Loucy (cell line): ENCODE measurements around the gene CORO7.

Source experiments
- H2AFZ ChIP-seq: fragments of 200-600 bp; sonication (generic); 2 replicates; pipeline ENCODE4 v1.6.0; 2016; ENCODE audit warnings: antibody characterized with exemption, mild to moderate bottlenecking, low read length, moderate library complexity
- H3F3A ChIP-seq: fragments of 200-600 bp; 2 replicates; pipeline ENCODE4 v1.6.0; 2016; ENCODE audit warnings: antibody characterized with exemption, low read depth, mild to moderate bottlenecking
- H3K27me3 ChIP-seq: fragments of 200-600 bp; sonication (generic); 2 replicates; pipeline ENCODE4 v1.6.1; 2014; ENCODE audit warnings: low read length, mild to moderate bottlenecking; ENCODE audit not compliant: insufficient read depth, poor library complexity, severe bottlenecking
- H3K36me3 ChIP-seq: fragments of 200-600 bp; sonication (generic); 2 replicates; pipeline ENCODE4 v1.6.1; 2016; ENCODE audit warnings: low read length; ENCODE audit not compliant: insufficient read depth
- H3K4me1 ChIP-seq: fragments of 200-600 bp; sonication (generic); 2 replicates; pipeline ENCODE4 v1.5.1; 2014; ENCODE audit warnings: low read length, mild to moderate bottlenecking; ENCODE audit not compliant: insufficient read depth, poor library complexity, severe bottlenecking
- H3K4me2 ChIP-seq: fragments of 200-600 bp; sonication (generic); 2 replicates; pipeline ENCODE4 v1.6.0; 2014; ENCODE audit warnings: antibody characterized with exemption, low read length, low read depth, mild to moderate bottlenecking; ENCODE audit not compliant: poor library complexity, severe bottlenecking
- H3K4me3 ChIP-seq: fragments of 200-600 bp; sonication (generic); 2 replicates; pipeline ENCODE4 v1.5.1; 2014; ENCODE audit warnings: low read length, mild to moderate bottlenecking, mixed read lengths; ENCODE audit not compliant: poor library complexity, severe bottlenecking
- H3K79me2 ChIP-seq: fragments of 200-600 bp; sonication (generic); 2 replicates; pipeline ENCODE4 v1.6.1; 2014; ENCODE audit warnings: low read length; ENCODE audit not compliant: insufficient read depth
- H3K9ac ChIP-seq: fragments of 200-600 bp; sonication (generic); 2 replicates; pipeline ENCODE4 v1.6.0; 2014; ENCODE audit warnings: mild to moderate bottlenecking, low read depth, low read length, moderate library complexity; ENCODE audit not compliant: poor library complexity, severe bottlenecking
- H3K9me2 ChIP-seq: fragments of 200-600 bp; sonication (generic); replicated peaks from 2 replicates; pipeline ENCODE4 v1.6.1; 2016; ENCODE audit warnings: low read depth, low read length, mixed read lengths
- H3K9me3 ChIP-seq: fragments of 200-600 bp; sonication (generic); 2 replicates; pipeline ENCODE4 v1.6.1; 2014; ENCODE audit warnings: mild to moderate bottlenecking, antibody characterized with exemption, low read length, low read depth; ENCODE audit not compliant: insufficient read depth
- H4K20me1 ChIP-seq: fragments of 200-600 bp; sonication (generic); 2 replicates; pipeline ENCODE4 v1.6.0; 2014; ENCODE audit warnings: antibody characterized with exemption, low read length, mild to moderate bottlenecking; ENCODE audit not compliant: insufficient read depth, poor library complexity, severe bottlenecking
- EZH2phosphoT487 ChIP-seq: fragments of 200-600 bp; IDR thresholded peaks from 2 replicates; pipeline ENCODE4 v1.6.1; 2018; ENCODE audit warnings: antibody characterized with exemption, mild to moderate bottlenecking, moderate library complexity, borderline replicate concordance
- TF ChIP-seq, protein P1 (sequence below): fragments of 200-600 bp; sonication (generic); conservative IDR thresholded peaks from 2 replicates; pipeline ENCODE4 v1.5.1; 2014; ENCODE audit warnings: mild to moderate bottlenecking, antibody characterized with exemption, low read length

Gene CORO7

DNA sequence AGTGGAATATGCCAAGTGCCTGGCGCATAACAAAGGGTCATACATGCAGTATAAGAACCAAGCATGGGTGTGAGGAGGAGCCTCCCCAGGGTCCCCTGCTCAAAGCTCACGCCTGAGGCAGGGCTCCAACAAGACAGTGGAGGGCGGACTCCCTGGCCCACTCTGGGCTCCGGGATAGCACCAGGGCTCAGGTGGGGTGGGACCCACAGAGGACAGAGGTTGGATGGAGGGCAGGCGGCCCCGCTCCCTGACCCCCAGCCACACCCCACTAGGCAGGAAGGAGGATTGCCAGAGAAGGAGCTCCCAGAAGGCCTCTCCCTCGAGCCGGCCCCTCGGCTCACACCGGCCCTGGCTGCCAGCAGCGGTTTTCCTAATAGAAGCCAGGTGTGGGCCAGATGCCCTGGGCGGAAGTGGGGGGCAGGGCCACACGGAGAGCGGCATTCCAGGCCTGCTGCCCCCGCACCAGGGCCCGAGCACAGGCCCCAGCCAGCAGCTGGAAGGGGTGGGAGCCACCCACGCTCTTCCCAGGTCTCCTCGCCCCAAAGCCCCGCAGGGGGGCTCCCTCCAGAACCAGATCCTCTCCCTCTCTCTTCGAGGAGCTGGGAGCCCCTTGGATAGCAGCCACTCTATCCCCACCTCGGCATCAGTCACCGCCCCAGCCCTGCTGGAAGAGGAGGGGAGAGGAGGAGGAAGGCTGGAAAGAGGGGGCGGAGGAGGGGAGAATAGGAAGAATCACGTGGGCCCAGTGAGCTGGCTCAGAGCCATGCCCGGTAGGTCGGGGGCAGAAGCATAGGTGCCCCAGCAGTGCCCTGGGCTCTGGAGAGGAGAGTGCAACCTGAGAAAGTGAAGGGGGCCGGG is 23.8 kb downstream of the CORO7 start:
- no peak for TF ChIP-seq EZH2phosphoT487
- H3K79me2 ChIP-seq: no peaks in the 10 kb centered on the region
- H4K20me1 ChIP-seq: no peaks in the 10 kb centered on the region
- no peak overlapping the region for H2AFZ ChIP-seq
- no peak overlapping the region for H3K4me3 ChIP-seq
- H3K4me2 ChIP-seq: no peak overlapping the region
- H3K9me3 ChIP-seq: no peaks in the 10 kb centered on the region
- H3K36me3 ChIP-seq: no peaks in the 10 kb centered on the region
- no peaks in the 10 kb centered on the region for H3F3A ChIP-seq
- no peaks in the 10 kb centered on the region for H3K9me2 ChIP-seq
- H3K4me1 ChIP-seq: no peaks in the 10 kb centered on the region
- H3K27me3 ChIP-seq: no peaks in the 10 kb centered on the region
- no peak overlapping the region for H3K9ac ChIP-seq

DNA sequence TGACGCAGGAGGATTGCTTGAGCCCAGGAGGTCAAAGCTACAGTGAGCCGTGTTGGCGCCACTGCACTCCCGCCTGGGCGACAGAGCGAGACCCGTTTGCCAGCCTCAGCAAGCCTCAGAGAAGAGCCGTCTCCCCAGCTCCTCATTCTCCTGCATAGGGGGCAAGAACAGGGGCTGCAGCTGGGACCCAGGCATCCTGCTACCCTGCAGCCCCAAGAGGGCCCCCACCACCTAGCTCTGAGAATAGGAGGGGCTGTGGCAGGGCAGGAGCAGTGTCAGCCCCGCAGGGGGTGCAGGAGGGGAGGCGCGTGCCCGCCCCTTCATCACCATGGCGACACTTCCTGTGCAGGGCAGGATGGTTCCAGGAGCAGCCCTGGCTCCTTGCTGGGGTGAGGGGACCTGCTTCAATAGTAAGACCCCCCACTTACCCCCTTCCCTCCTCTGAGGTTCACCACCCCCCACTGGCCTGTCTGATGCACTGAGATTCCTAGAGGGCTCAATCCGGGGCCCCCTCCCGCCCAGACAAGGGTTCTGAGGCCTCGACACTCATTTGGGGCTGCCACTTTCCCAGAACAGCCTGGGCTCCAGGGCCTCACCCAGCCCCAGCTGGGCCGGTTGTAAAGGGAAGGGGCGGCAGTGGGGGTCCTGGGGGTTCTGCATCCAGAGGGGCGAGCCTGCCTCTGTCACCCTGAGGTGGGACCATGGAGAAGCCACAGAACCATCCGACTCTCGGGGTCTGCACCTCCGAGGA is 24.6 kb downstream of the CORO7 start:
- Histone ChIP-seq H3F3A (no peaks in the 10 kb centered on the region), H3K4me2 (no peak overlapping the region), H3K27me3 (no peaks in the 10 kb centered on the region), H3K4me3 (no peak overlapping the region), H3K79me2 (no peaks in the 10 kb centered on the region), H3K4me1 (no peaks in the 10 kb centered on the region), H3K9me2 (no peaks in the 10 kb centered on the region), H2AFZ (no peak overlapping the region), H4K20me1 (no peaks in the 10 kb centered on the region), H3K9ac (no peak overlapping the region), H3K9me3 (no peaks in the 10 kb centered on the region), H3K36me3 (no peaks in the 10 kb centered on the region)
- TF ChIP-seq, protein P1, sequence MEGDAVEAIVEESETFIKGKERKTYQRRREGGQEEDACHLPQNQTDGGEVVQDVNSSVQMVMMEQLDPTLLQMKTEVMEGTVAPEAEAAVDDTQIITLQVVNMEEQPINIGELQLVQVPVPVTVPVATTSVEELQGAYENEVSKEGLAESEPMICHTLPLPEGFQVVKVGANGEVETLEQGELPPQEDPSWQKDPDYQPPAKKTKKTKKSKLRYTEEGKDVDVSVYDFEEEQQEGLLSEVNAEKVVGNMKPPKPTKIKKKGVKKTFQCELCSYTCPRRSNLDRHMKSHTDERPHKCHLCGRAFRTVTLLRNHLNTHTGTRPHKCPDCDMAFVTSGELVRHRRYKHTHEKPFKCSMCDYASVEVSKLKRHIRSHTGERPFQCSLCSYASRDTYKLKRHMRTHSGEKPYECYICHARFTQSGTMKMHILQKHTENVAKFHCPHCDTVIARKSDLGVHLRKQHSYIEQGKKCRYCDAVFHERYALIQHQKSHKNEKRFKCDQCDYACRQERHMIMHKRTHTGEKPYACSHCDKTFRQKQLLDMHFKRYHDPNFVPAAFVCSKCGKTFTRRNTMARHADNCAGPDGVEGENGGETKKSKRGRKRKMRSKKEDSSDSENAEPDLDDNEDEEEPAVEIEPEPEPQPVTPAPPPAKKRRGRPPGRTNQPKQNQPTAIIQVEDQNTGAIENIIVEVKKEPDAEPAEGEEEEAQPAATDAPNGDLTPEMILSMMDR: no peak
- TF ChIP-seq EZH2phosphoT487: no peak

DNA sequence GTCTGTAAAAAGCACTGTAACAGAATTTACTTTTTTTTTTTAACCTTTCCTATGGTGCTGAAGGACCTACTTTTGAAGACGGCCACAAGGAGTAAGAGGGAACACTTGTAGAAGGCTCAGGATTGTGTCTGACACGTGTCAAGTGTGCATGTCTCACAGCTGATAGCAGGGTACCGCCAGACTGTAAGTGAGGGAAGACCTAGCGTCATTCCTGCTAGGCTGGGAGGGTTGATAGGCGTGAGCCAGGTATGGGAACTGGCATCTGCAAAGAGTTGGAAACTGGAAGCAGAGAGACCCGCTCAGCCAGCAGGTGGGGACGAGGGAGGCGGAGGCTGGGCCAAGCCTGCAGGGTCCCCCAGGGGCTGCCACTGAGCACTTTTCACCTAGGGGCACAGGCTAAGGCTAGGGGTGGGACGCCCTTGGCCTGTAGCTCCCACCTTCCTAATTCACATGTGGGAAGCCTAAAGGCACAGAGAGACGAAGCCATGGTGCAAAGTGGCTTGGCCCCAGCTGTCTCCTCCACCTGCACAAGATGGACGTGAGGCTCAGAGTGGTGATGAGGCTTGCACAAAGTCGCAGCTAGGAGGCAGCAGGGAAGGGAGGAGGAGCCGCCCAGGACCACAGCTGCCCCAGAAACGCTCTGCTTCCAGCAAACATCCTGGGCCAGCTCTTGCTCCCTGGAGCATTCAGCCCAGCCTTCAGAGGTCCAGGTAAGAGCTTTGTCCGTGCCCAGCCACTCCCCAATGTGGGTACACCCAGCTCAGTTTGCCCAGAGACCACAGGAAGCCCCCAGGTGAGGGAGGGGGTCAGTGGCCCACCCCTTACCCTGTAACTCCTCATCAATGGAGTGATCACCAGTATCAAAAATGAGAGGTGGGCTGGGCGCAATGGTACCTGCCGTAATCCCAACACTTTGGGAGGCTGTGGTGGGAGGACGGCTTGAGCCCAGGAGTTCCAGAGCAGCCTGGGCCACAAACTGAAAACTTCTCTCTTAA is 25.8 kb downstream of the CORO7 start:
- TF ChIP-seq, protein P1: no peak
- no peak for TF ChIP-seq EZH2phosphoT487
- no peaks in the 10 kb centered on the region for H3K4me1 ChIP-seq
- no peaks in the 10 kb centered on the region for H3K36me3 ChIP-seq
- H3K9ac ChIP-seq: no peak overlapping the region
- no peaks in the 10 kb centered on the region for H3K9me2 ChIP-seq
- no peaks in the 10 kb centered on the region for H4K20me1 ChIP-seq
- H3F3A ChIP-seq: no peaks in the 10 kb centered on the region
- H3K9me3 ChIP-seq: no peaks in the 10 kb centered on the region
- H3K79me2 ChIP-seq: no peaks in the 10 kb centered on the region
- no peaks in the 10 kb centered on the region for H3K27me3 ChIP-seq
- H3K4me3 ChIP-seq: no peak overlapping the region
- no peak overlapping the region for H3K4me2 ChIP-seq
- no peak overlapping the region for H2AFZ ChIP-seq
